Smooth muscle cell (in vitro differentiated cells): ENCODE data around the gene LRRC23. TPM values are rescaled to one million over a fixed set of nuclear protein-coding genes. Genes with fewer than 3 reads are reported as not detected.

Source experiments
- DNase-seq: peaks from one replicate; lab custom pipeline; 2025; ENCODE audit not compliant: unreplicated experiment; lab: John Stamatoyannopoulos, UW
- H2AFZ ChIP-seq: fragments of 200-600 bp; sonication (generic); 2 replicates; pipeline ENCODE4 v1.6.0; 2016; ENCODE audit warnings: antibody characterized with exemption, low read depth, mild to moderate bottlenecking
- H3F3A ChIP-seq: fragments of 200-600 bp; sonication (generic); 2 replicates; pipeline ENCODE4 v1.6.0; 2017; ENCODE audit warnings: antibody characterized with exemption, low read depth
- H3K27ac ChIP-seq: fragments of 200-600 bp; sonication (generic); 2 replicates; pipeline ENCODE4 v1.5.1; 2016; ENCODE audit warnings: low read depth, mild to moderate bottlenecking
- H3K27me3 ChIP-seq: fragments of 200-600 bp; sonication (generic); 2 replicates; pipeline ENCODE4 v1.6.1; 2016; ENCODE audit warnings: low read depth, mild to moderate bottlenecking
- H3K36me3 ChIP-seq: fragments of 200-600 bp; sonication (generic); 2 replicates; pipeline ENCODE4 v1.5.1; 2016; ENCODE audit warnings: low read depth
- H3K4me1 ChIP-seq: fragments of 200-600 bp; sonication (generic); 2 replicates; pipeline ENCODE4 v1.5.1; 2016; ENCODE audit warnings: low read depth
- H3K4me2 ChIP-seq: fragments of 200-600 bp; sonication (generic); 2 replicates; pipeline ENCODE4 v1.6.0; 2016; ENCODE audit warnings: mild to moderate bottlenecking
- H3K4me3 ChIP-seq: fragments of 200-600 bp; sonication (generic); 2 replicates; pipeline ENCODE4 v1.5.1; 2016; ENCODE audit warnings: mild to moderate bottlenecking
- H3K79me2 ChIP-seq: fragments of 200-600 bp; sonication (generic); 2 replicates; pipeline ENCODE4 v1.6.0; 2016; ENCODE audit warnings: low read depth, mild to moderate bottlenecking
- H3K9ac ChIP-seq: fragments of 200-600 bp; sonication (generic); 2 replicates; pipeline ENCODE4 v1.6.0; 2016; ENCODE audit warnings: low read depth
- H3K9me3 ChIP-seq: fragments of 200-600 bp; sonication (generic); replicated peaks from 2 replicates; pipeline ENCODE4 v1.5.1; 2016; ENCODE audit warnings: low read depth
- H4K20me1 ChIP-seq: fragments of 200-600 bp; sonication (generic); 2 replicates; pipeline ENCODE4 v1.6.0; 2016; ENCODE audit warnings: low read depth
- CTCF ChIP-seq: fragments of 200-600 bp; sonication (generic); IDR thresholded peaks from 2 replicates; pipeline ENCODE4 v1.5.1; 2017; ENCODE audit warnings: borderline replicate concordance, mild to moderate bottlenecking, antibody characterized with exemption; ENCODE audit not compliant: insufficient read depth, poor library complexity, severe bottlenecking
- WGBS: methylation state at CpG from one replicate; pipeline ENCODE4 v1.1.7; 2016; ENCODE audit warnings: low lambda C conversion rate; 5-methylcytosine and 5-hydroxymethylcytosine counted together
- polyA plus RNA-seq: library from polyadenylated mRNA; unstranded; fragments of >200 nt; fragmentation: Nextera tagmentation; extraction: Ambion mirVana; gene quantifications from 2 replicates; pipeline ENCODE4 v1.2.1, GENCODE V29; 2016
- total RNA-seq: library from RNA; depleted of rRNA; stranded (reverse); fragments of >200 nt; gene quantifications from 2 replicates; pipeline ENCODE4 v1.2.3, GENCODE V29; 2014

The LRRC23 gene
- total and polyA plus RNA-seq, 2 experiments from 2014 or later = 14.2 to 19.5 TPM

- peak overlapping the region; percentile 67 for H3K27ac ChIP-seq
- no peaks in the 10 kb centered on the region for H3K36me3 ChIP-seq
- peak overlapping the region; percentile 90 for H3K9ac ChIP-seq
- peak overlapping the region; percentile 98 for H3K4me3 ChIP-seq
- H3K9me3 ChIP-seq = no peaks in the 10 kb centered on the region
- H3K79me2 ChIP-seq = peaks cover 75% of the 10 kb centered on the region
- no peak for DNase-seq
- H2AFZ ChIP-seq = no peak overlapping the region
- peak overlapping the region; percentile 99 for H3K4me2 ChIP-seq
- peaks cover 26% of the 10 kb centered on the region for H3F3A ChIP-seq
- no peaks in the 10 kb centered on the region for H3K27me3 ChIP-seq
- H3K4me1 ChIP-seq = peaks cover 38% of the 10 kb centered on the region
- peaks cover 58% of the 10 kb centered on the region for H4K20me1 ChIP-seq
- WGBS = 52% methylated on average over 7 of the region's 7 CpGs
- no peak for TF ChIP-seq CTCF
Measured at GRCh38 chr12:6929466-6930452, 25.1 kb downstream of the LRRC23 start.

- Histone ChIP-seq H3K9ac (no peak overlapping the region), H3K4me3 (no peak overlapping the region), H3K79me2 (peaks cover 65% of the 10 kb centered on the region), H3F3A (peaks cover 42% of the 10 kb centered on the region), H3K4me2 (no peak overlapping the region), H3K36me3 (no peaks in the 10 kb centered on the region), H3K9me3 (no peaks in the 10 kb centered on the region), H2AFZ (no peak overlapping the region), H3K4me1 (peaks cover 20% of the 10 kb centered on the region), H3K27me3 (no peaks in the 10 kb centered on the region), H3K27ac (peak overlapping the region; percentile 40), H4K20me1 (peaks cover 58% of the 10 kb centered on the region)
- WGBS = 86% methylated on average over 1 of the region's 1 CpG
- no peak for DNase-seq
- no peak for TF ChIP-seq CTCF
Measured at GRCh38 chr12:6932766-6933165, 28.1 kb downstream of the LRRC23 start.

- 93% methylated on average over 8 of the region's 8 CpGs for WGBS
- TF ChIP-seq CTCF = no peak
- H3K4me3 ChIP-seq = no peak overlapping the region
- H3K9me3 ChIP-seq = no peaks in the 10 kb centered on the region
- no peaks in the 10 kb centered on the region for H3K36me3 ChIP-seq
- H4K20me1 ChIP-seq = peaks cover 55% of the 10 kb centered on the region
- H3K9ac ChIP-seq = no peak overlapping the region
- H3K4me1 ChIP-seq = peaks cover 24% of the 10 kb centered on the region
- H3K4me2 ChIP-seq = no peak overlapping the region
- H3K27me3 ChIP-seq = no peaks in the 10 kb centered on the region
- peak overlapping the region; percentile 40 for H3K27ac ChIP-seq
- H3K79me2 ChIP-seq = peaks cover 53% of the 10 kb centered on the region
- peaks cover 46% of the 10 kb centered on the region for H3F3A ChIP-seq
- DNase-seq = no peak
- no peak overlapping the region for H2AFZ ChIP-seq
Measured at GRCh38 chr12:6934110-6934509, 29.5 kb downstream of the LRRC23 start.
